MM.1S (cell line): ENCODE data around the gene CLEC6A.
"Not testable (repeated sequence)": the region's sequence is repeated elsewhere in the genome, so short reads cannot be mapped to it uniquely, and the experiment has no call there.

Experiments
- DNase-seq: peaks from one replicate; pipeline ENCODE4 v3.0.0-alpha.2; 2015
- H2AFZ ChIP-seq: fragments of 300-600 bp; sonication (generic); 2 replicates; pipeline ENCODE4 v1.6.0; 2016; ENCODE audit warnings: antibody characterized with exemption, low read length
- H3F3A ChIP-seq: fragments of 300-600 bp; sonication (generic); 2 replicates; pipeline ENCODE4 v1.6.1; 2016; ENCODE audit warnings: mild to moderate bottlenecking, antibody characterized with exemption, low read length, moderate library complexity, mixed read lengths; ENCODE audit not compliant: insufficient read depth
- H3K27ac ChIP-seq: fragments of 300-600 bp; sonication (generic); 2 replicates; pipeline ENCODE4 v1.5.1; 2016; ENCODE audit warnings: mild to moderate bottlenecking, low read length
- H3K27me3 ChIP-seq: fragments of 300-600 bp; sonication (generic); replicated peaks from 2 replicates; pipeline ENCODE4 v1.6.0; 2016; ENCODE audit warnings: low read length; ENCODE audit not compliant: insufficient read depth
- H3K36me3 ChIP-seq: fragments of 300-600 bp; sonication (generic); replicated peaks from 2 replicates; pipeline ENCODE4 v1.6.1; 2016; ENCODE audit warnings: mild to moderate bottlenecking, low read length, mixed read lengths; ENCODE audit not compliant: insufficient read depth
- H3K4me1 ChIP-seq: fragments of 300-600 bp; sonication (generic); 2 replicates; pipeline ENCODE4 v1.6.1; 2016; ENCODE audit warnings: low read length, mixed read lengths
- H3K4me2 ChIP-seq: fragments of 300-600 bp; sonication (generic); 2 replicates; pipeline ENCODE4 v1.6.0; 2016; ENCODE audit warnings: low read depth, low read length
- H3K4me3 ChIP-seq: fragments of 300-600 bp; sonication (generic); 2 replicates; pipeline ENCODE4 v1.5.1; 2016; ENCODE audit warnings: low read length, mixed read lengths
- H3K79me2 ChIP-seq: fragments of 300-600 bp; sonication (generic); 2 replicates; pipeline ENCODE4 v1.6.1; 2016; ENCODE audit warnings: mixed run types, low read length, mixed read lengths
- H3K9ac ChIP-seq: fragments of 300-600 bp; sonication (generic); 2 replicates; pipeline ENCODE4 v1.6.1; 2016; ENCODE audit warnings: low read length, mixed read lengths
- H3K9me2 ChIP-seq: fragments of 300-600 bp; sonication (generic); replicated peaks from 2 replicates; pipeline ENCODE4 v1.6.1; 2016; ENCODE audit warnings: mild to moderate bottlenecking, low read length, mixed read lengths; ENCODE audit not compliant: insufficient read depth
- H3K9me3 ChIP-seq: fragments of 300-600 bp; sonication (generic); replicated peaks from 2 replicates; pipeline ENCODE4 v1.6.1; 2016; ENCODE audit warnings: mild to moderate bottlenecking, low read length, mixed read lengths; ENCODE audit not compliant: insufficient read depth
- H4K20me1 ChIP-seq: fragments of 300-600 bp; sonication (generic); 2 replicates; pipeline ENCODE4 v1.6.1; 2016; ENCODE audit warnings: mild to moderate bottlenecking, low read length, moderate library complexity, mixed read lengths; ENCODE audit not compliant: insufficient read depth
- CTCF ChIP-seq: fragments of 300-600 bp; sonication (generic); IDR thresholded peaks from 2 replicates; pipeline ENCODE4 v1.5.1; 2016; ENCODE audit warnings: antibody characterized with exemption, low read length, mixed read lengths
- EZH2 ChIP-seq: fragments of 300-600 bp; sonication (generic); optimal IDR thresholded peaks from 2 replicates; pipeline ENCODE3; 2017; ENCODE audit warnings: low read depth, mild to moderate bottlenecking, antibody characterized with exemption, low read length, mixed read lengths
- EZH2phosphoT487 ChIP-seq: fragments of 300-600 bp; sonication (generic); IDR thresholded peaks from 2 replicates; pipeline ENCODE4 v1.6.1; 2018; ENCODE audit warnings: antibody characterized with exemption, low read length

CLEC6A gene

GRCh38 chr12:8493084-8493483 is 37.3 kb downstream of the CLEC6A start:
- TF ChIP-seq EZH2 (no peak), EZH2phosphoT487 (no peak), CTCF (no peak)
- Histone ChIP-seq H3F3A (no peaks in the 10 kb centered on the region), H3K9me2 (no peaks in the 10 kb centered on the region), H3K36me3 (no peaks in the 10 kb centered on the region), H3K4me2 (peak overlapping the region; percentile 35; the same call in 1 of the 2 replicates), H3K9ac (no peak overlapping the region), H3K4me3 (no peak overlapping the region), H3K4me1 (peaks cover 12% of the 10 kb centered on the region), H3K27ac (peak overlapping the region; percentile 56; the same call in 1 of the 2 replicates), H2AFZ (no peak overlapping the region), H3K79me2 (no peaks in the 10 kb centered on the region), H4K20me1 (no peaks in the 10 kb centered on the region), H3K9me3 (no peaks in the 10 kb centered on the region), H3K27me3 (no peaks in the 10 kb centered on the region)
- peak; percentile 79 for DNase-seq

GRCh38 chr12:8495671-8496070 is 39.9 kb downstream of the CLEC6A start:
- H3K4me3 ChIP-seq, H3K27me3 ChIP-seq, H3F3A ChIP-seq, DNase-seq, H3K9me3 ChIP-seq, H2AFZ ChIP-seq, H3K27ac ChIP-seq, H3K9ac ChIP-seq, H3K4me2 ChIP-seq, H3K9me2 ChIP-seq, H3K79me2 ChIP-seq, H3K36me3 ChIP-seq, H4K20me1 ChIP-seq: not testable (repeated sequence)
- peaks cover 12% of the 10 kb centered on the region for H3K4me1 ChIP-seq

GRCh38 chr12:8496074-8496473 is 40.3 kb downstream of the CLEC6A start:
- H3K4me2 ChIP-seq, H3K27ac ChIP-seq, H3F3A ChIP-seq, H3K27me3 ChIP-seq, H2AFZ ChIP-seq, H3K9me3 ChIP-seq, H3K9me2 ChIP-seq, H4K20me1 ChIP-seq, DNase-seq, H3K36me3 ChIP-seq, H3K4me3 ChIP-seq, H3K9ac ChIP-seq, H3K79me2 ChIP-seq: not testable (repeated sequence)
- H3K4me1 ChIP-seq: peaks cover 12% of the 10 kb centered on the region

- Histone ChIP-seq H3K4me3 (no peak overlapping the region), H3K9me2 (no peaks in the 10 kb centered on the region), H3K79me2 (no peaks in the 10 kb centered on the region), H4K20me1 (no peaks in the 10 kb centered on the region), H3K27me3 (no peaks in the 10 kb centered on the region), H3F3A (no peaks in the 10 kb centered on the region), H3K9me3 (no peaks in the 10 kb centered on the region), H3K4me2 (no peak overlapping the region), H3K4me1 (0 out of 2 replicates have a peak, but pooled peaks cover 6% of the 10 kb centered on the region), H2AFZ (no peak overlapping the region), H3K9ac (no peak overlapping the region), H3K36me3 (no peaks in the 10 kb centered on the region), H3K27ac (no peak overlapping the region)
- no peak for DNase-seq
- TF ChIP-seq EZH2phosphoT487 (no peak), CTCF (peak; percentile 23; the same call in 1 of the 2 replicates), EZH2 (no peak)
Observed at GRCh38 chr12:8499616-8500015, 43.9 kb downstream of the CLEC6A start.
